ENCODE measurements around the gene C5orf46. TPM values are rescaled to one million over a fixed set of nuclear protein-coding genes. Genes with fewer than 3 reads are reported as not detected.

Gene C5orf46
- total and polyA plus RNA-seq, 2 donors (not counting 1 experiment from before 2014, with no cell fraction given) = not detected

DNA sequence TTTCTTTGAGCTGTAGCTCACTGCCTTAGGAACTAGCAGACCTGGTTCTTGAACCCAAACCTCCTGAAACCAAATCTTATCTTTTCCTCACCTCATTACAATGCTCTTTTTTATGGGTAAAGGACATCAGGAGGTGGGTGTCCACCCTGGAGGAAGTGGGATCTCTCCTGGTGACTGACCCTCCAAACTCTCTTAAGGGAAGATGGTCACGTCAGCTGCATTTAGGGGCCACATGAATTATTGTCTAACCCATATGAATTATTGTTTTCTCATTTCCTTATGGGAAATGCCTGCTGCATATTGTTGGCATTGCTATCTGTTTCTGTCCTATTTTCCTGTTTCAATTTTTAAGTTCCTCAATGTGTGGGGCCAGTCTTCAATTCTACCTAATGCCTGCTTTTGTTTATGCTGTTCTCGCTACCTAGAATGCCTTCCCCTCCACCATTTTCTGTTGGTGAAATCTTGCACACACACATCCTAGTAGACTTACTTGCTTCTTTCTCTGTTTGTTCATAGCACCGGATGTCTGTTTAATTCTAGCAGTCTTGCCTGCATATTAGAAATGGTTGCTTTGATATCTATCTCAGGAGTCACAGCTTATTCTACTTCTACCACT, 52.9 kb downstream of the C5orf46 start:
- no peaks in the 10 kb centered on the region for H3K4me1 Mint-ChIP-seq
- POLR2A ChIA-PET = no interaction called here
- no peaks in the 10 kb centered on the region for H4K20me1 ChIP-seq (ENCODE audit: control insufficient read depth, insufficient read depth, low read length, poor library complexity, severe bottlenecking)
- no peaks in the 10 kb centered on the region for H3K79me2 ChIP-seq (ENCODE audit: control insufficient read depth, insufficient read depth, low read length)
- no peak overlapping the region for H3K27ac ChIP-seq (ENCODE audit: low read length in 2 of 2)
- H3K4me3 Mint-ChIP-seq = no peak overlapping the region
- H3K9ac ChIP-seq (ENCODE audit: low read length) = no peak overlapping the region
- no peaks in the 10 kb centered on the region for H3K36me3 ChIP-seq (replicated peaks in 1 of 2; ENCODE audit: control extremely low read depth in 1 of 2, control insufficient read depth in 1 of 2, extremely low read depth in 1 of 2, insufficient read depth in 2 of 2, low read length in 1 of 2)
- DNase-seq = no peak
- peaks cover 28% of the 10 kb centered on the region for H3K27me3 Mint-ChIP-seq
- no peak overlapping the region for H2AFZ ChIP-seq (ENCODE audit: insufficient read depth, low read depth, low read length, poor library complexity, severe bottlenecking)
- H3K4me2 ChIP-seq (replicated peaks; ENCODE audit: low read depth, low read length, poor library complexity, severe bottlenecking) = no peak overlapping the region
- no peak overlapping the region for H3K27ac Mint-ChIP-seq
- no peaks in the 10 kb centered on the region for H3K9me3 ChIP-seq (ENCODE audit: control extremely low read depth in 1 of 3, control insufficient read depth in 2 of 3, insufficient read depth in 1 of 3, low read length in 2 of 3)
- no peaks in the 10 kb centered on the region for H3K4me1 ChIP-seq (ENCODE audit: control insufficient read depth in 2 of 2, insufficient read depth in 2 of 2, low read length in 2 of 2)
- H3K4me3 ChIP-seq (ENCODE audit: control extremely low read depth in 1 of 5, extremely low read depth in 1 of 5, insufficient read depth in 1 of 5, low read depth in 2 of 5, low read length in 4 of 5) = no peak overlapping the region
- CTCF ChIA-PET = no interaction called here
- intact Hi-C loops (cut with micrococcal nuclease) = no loop called here
- H3K9me3 Mint-ChIP-seq (ENCODE audit: insufficient read depth) = no peaks in the 10 kb centered on the region
- ATAC-seq (ENCODE audit: low read depth) = no peak
- H3K27me3 ChIP-seq (replicated peaks in 1 of 4; ENCODE audit: control extremely low read depth in 1 of 4, control insufficient read depth in 3 of 4, insufficient read depth in 4 of 4, low read length in 3 of 4) = no peaks in the 10 kb centered on the region
- WGBS (ENCODE audit: insufficient coverage) = 88% methylated on average over 1 of the region's 3 CpGs
- no peak for TF ChIP-seq EZH2 (IDR thresholded peaks at IDR 0.05; ENCODE audit: borderline replicate concordance, insufficient read depth, low read depth, low read length, poor library complexity, severe bottlenecking)
- TF ChIP-seq, protein P1, sequence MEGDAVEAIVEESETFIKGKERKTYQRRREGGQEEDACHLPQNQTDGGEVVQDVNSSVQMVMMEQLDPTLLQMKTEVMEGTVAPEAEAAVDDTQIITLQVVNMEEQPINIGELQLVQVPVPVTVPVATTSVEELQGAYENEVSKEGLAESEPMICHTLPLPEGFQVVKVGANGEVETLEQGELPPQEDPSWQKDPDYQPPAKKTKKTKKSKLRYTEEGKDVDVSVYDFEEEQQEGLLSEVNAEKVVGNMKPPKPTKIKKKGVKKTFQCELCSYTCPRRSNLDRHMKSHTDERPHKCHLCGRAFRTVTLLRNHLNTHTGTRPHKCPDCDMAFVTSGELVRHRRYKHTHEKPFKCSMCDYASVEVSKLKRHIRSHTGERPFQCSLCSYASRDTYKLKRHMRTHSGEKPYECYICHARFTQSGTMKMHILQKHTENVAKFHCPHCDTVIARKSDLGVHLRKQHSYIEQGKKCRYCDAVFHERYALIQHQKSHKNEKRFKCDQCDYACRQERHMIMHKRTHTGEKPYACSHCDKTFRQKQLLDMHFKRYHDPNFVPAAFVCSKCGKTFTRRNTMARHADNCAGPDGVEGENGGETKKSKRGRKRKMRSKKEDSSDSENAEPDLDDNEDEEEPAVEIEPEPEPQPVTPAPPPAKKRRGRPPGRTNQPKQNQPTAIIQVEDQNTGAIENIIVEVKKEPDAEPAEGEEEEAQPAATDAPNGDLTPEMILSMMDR (IDR thresholded peaks at IDR 0.05) = no peak

DNA sequence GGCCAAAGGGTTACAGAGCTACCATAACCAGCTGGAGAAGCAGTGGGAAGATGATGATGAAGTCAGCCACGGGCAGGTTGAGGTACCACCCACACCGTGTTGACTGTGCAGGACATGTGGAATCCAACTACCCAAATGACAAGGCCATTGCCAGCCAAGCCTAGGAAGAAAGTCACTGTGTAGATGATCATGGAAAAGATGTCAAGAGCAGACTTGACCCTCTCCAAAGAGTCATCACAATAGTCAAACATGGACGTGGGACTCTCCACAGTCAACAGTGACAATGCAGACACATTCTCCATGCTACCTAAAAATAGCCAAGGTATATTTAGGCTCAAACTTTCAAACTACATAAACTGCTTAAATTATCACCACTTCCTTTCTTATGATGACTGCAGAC, 54.0 kb downstream of the C5orf46 start:
- CTCF ChIA-PET = interaction anchor here (0.9 kb wide), 1 partner anchor 225 kb away, joined by 3 read pairs; no protein-coding TSS in a partner anchor
- H3K79me2 ChIP-seq (ENCODE audit: control insufficient read depth, insufficient read depth, low read length) = no peaks in the 10 kb centered on the region
- Mint-ChIP-seq H3K4me3 (no peak overlapping the region), H3K4me1 (no peaks in the 10 kb centered on the region), H3K27ac (no peak overlapping the region), H3K9me3 (ENCODE audit: insufficient read depth) (no peaks in the 10 kb centered on the region), H3K27me3 (peaks cover 23% of the 10 kb centered on the region)
- no peak overlapping the region for H3K9ac ChIP-seq (ENCODE audit: low read length)
- H3K36me3 ChIP-seq (replicated peaks in 1 of 2; ENCODE audit: control extremely low read depth in 1 of 2, control insufficient read depth in 1 of 2, extremely low read depth in 1 of 2, insufficient read depth in 2 of 2, low read length in 1 of 2) = no peaks in the 10 kb centered on the region
- H3K27ac ChIP-seq (ENCODE audit: low read length in 2 of 2) = no peak overlapping the region
- ATAC-seq (ENCODE audit: low read depth) (no peak), DNase-seq (no peak)
- intact Hi-C loops (cut with micrococcal nuclease) = no loop called here
- no peak for TF ChIP-seq EZH2 (IDR thresholded peaks at IDR 0.05; ENCODE audit: borderline replicate concordance, insufficient read depth, low read depth, low read length, poor library complexity, severe bottlenecking)
- TF ChIP-seq, protein P1 (IDR thresholded peaks at IDR 0.05) = no peak
- H4K20me1 ChIP-seq (ENCODE audit: control insufficient read depth, insufficient read depth, low read length, poor library complexity, severe bottlenecking) = no peaks in the 10 kb centered on the region
- no peaks in the 10 kb centered on the region for H3K27me3 ChIP-seq (replicated peaks in 1 of 4; ENCODE audit: control extremely low read depth in 1 of 4, control insufficient read depth in 3 of 4, insufficient read depth in 4 of 4, low read length in 3 of 4)
- no peak overlapping the region for H2AFZ ChIP-seq (ENCODE audit: insufficient read depth, low read depth, low read length, poor library complexity, severe bottlenecking)
- H3K4me2 ChIP-seq (replicated peaks; ENCODE audit: low read depth, low read length, poor library complexity, severe bottlenecking) = no peak overlapping the region
- WGBS (ENCODE audit: insufficient coverage) = 0% methylated on average over 1 of the region's 3 CpGs
- no peaks in the 10 kb centered on the region for H3K4me1 ChIP-seq (ENCODE audit: control insufficient read depth in 2 of 2, insufficient read depth in 2 of 2, low read length in 2 of 2)
- H3K4me3 ChIP-seq (ENCODE audit: control extremely low read depth in 1 of 5, extremely low read depth in 1 of 5, insufficient read depth in 1 of 5, low read depth in 2 of 5, low read length in 4 of 5) = no peak overlapping the region
- H3K9me3 ChIP-seq (ENCODE audit: control extremely low read depth in 1 of 3, control insufficient read depth in 2 of 3, insufficient read depth in 1 of 3, low read length in 2 of 3) = no peaks in the 10 kb centered on the region
- POLR2A ChIA-PET = no interaction called here

Measured in B cell (primary cell).